22Rv1 (cell line): Measurements from ENCODE around the gene MPHOSPH6.

Experiments
- CTCF ChIP-seq: fragments of 450-650 bp; IDR thresholded peaks from 2 replicates; pipeline ENCODE4 v1.5.1; 2017; ENCODE audit warnings: mild to moderate bottlenecking
- ZFX ChIP-seq: fragments of 450-650 bp; IDR thresholded peaks from 2 replicates; pipeline ENCODE4 v1.6.1; 2017; ENCODE audit warnings: antibody characterized with exemption, borderline replicate concordance

DNA sequence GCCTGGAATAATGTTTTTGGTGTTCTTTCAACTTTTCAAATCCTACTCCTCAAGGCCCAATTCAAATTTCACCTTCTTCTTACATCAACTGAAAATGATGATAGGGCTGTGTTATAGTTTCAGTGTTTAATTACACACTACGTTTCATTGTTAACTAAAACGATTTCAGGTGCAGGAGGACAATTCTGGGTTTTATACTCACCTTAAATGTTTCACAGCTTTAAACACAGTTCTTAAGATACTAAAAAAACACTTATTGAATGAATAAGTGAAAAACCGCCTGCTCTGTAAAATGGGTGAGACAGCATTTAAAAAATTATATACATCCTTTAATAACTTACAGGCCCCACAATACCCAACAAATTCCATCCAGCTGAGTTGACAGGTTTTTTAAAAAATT, 6.2 kb upstream of the MPHOSPH6 start:
- TF ChIP-seq CTCF: no peak
- TF ChIP-seq ZFX: no peak
